Measurements from ENCODE around the gene PSMD14.

PSMD14 gene

DNA sequence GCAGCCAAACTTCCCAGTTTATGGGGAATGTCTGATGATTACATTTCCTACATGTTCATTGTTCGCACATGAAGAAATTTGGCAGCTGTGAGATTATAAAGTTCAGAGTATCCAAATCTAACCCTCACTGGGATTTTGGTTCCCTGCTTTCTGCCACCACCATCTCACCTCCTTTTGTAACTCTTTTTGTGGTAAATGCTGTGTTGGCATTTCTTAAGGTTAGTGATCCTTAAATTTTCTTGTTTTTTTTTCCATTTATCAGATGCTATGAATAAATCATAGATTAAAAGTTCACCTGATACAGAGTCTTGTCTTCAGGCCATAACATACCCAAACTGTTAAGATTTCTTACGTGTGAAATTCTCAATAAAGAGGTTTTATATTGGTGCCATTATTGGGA is 99.4 kb downstream of the PSMD14 start:
- Histone ChIP-seq H2BK12ac (ENCODE audit: low read length in 2 of 2) (no peak overlapping the region), H3K79me1 (replicated peaks; ENCODE audit: low read length, poor library complexity, severe bottlenecking) (peaks cover 3% of the 10 kb centered on the region), H3K23ac (ENCODE audit: low read length in 2 of 2) (no peak overlapping the region), H3K27ac (ENCODE audit: low read length, poor library complexity, severe bottlenecking) (no peak overlapping the region), H3K4me1 (ENCODE audit: control insufficient read depth, insufficient read depth, low read depth, low read length) (no peaks in the 10 kb centered on the region), H3K4ac (ENCODE audit: low read depth in 1 of 2, low read length in 2 of 2) (no peak overlapping the region), H3K4me3 (ENCODE audit: insufficient read depth in 1 of 2, low read depth in 1 of 2, low read length in 2 of 2) (no peak overlapping the region), H2AFZ (ENCODE audit: low read depth, low read length) (no peak overlapping the region), H3K9me3 (ENCODE audit: control insufficient read depth, low read length) (peaks cover 5% of the 10 kb centered on the region), H3K14ac (ENCODE audit: low read length in 2 of 2) (no peak overlapping the region), H4K8ac (ENCODE audit: low read length) (no peak overlapping the region), H3K9ac (ENCODE audit: low read length) (no peak overlapping the region), H3K4me2 (ENCODE audit: low read length, poor library complexity, severe bottlenecking) (no peak overlapping the region), H3K27me3 (ENCODE audit: control insufficient read depth in 1 of 2, insufficient read depth in 1 of 2, low read length in 2 of 2) (no peaks in the 10 kb centered on the region), H2BK5ac (ENCODE audit: low read depth, low read length, poor library complexity, severe bottlenecking) (no peak overlapping the region), H4K91ac (ENCODE audit: low read length) (no peak overlapping the region), H2AK5ac (ENCODE audit: low read length, severe bottlenecking) (no peak overlapping the region), H2BK15ac (ENCODE audit: low read depth, poor library complexity, severe bottlenecking) (no peak overlapping the region), H2BK120ac (ENCODE audit: low read depth, low read length) (no peak overlapping the region), H3K18ac (ENCODE audit: low read depth in 1 of 2, low read length in 2 of 2) (no peak overlapping the region), H3K36me3 (ENCODE audit: control insufficient read depth in 1 of 2, insufficient read depth in 2 of 2, low read depth in 1 of 2, low read length in 2 of 2) (peaks cover 0 to 42% of the 10 kb centered on the region in 2 experiments)
- WGBS = no CpG with 5 or more reads among the region's 2 CpGs
- no peak for DNase-seq

- Histone ChIP-seq H3K23ac (ENCODE audit: low read length in 2 of 2) (no peak overlapping the region), H3K4me1 (ENCODE audit: control insufficient read depth, insufficient read depth, low read depth, low read length) (peaks cover 3% of the 10 kb centered on the region), H2AFZ (ENCODE audit: low read depth, low read length) (no peak overlapping the region), H3K36me3 (ENCODE audit: control insufficient read depth in 1 of 2, insufficient read depth in 2 of 2, low read depth in 1 of 2, low read length in 2 of 2) (peaks cover 0 to 27% of the 10 kb centered on the region in 2 experiments), H3K9ac (ENCODE audit: low read length) (no peak overlapping the region), H2BK12ac (ENCODE audit: low read length in 2 of 2) (no peak overlapping the region), H3K79me1 (replicated peaks; ENCODE audit: low read length, poor library complexity, severe bottlenecking) (peaks cover under 1% of the 10 kb centered on the region), H2BK120ac (ENCODE audit: low read depth, low read length) (no peak overlapping the region), H3K9me3 (ENCODE audit: control insufficient read depth, low read length) (no peaks in the 10 kb centered on the region), H2BK5ac (ENCODE audit: low read depth, low read length, poor library complexity, severe bottlenecking) (no peak overlapping the region), H3K4me3 (ENCODE audit: insufficient read depth in 1 of 2, low read depth in 1 of 2, low read length in 2 of 2) (no peak overlapping the region), H2AK5ac (ENCODE audit: low read length, severe bottlenecking) (no peak overlapping the region), H3K4ac (ENCODE audit: low read depth in 1 of 2, low read length in 2 of 2) (no peak overlapping the region), H4K8ac (ENCODE audit: low read length) (no peak overlapping the region), H3K27ac (ENCODE audit: low read length, poor library complexity, severe bottlenecking) (no peak overlapping the region), H3K4me2 (ENCODE audit: low read length, poor library complexity, severe bottlenecking) (no peak overlapping the region), H4K91ac (ENCODE audit: low read length) (no peak overlapping the region), H3K27me3 (ENCODE audit: control insufficient read depth in 1 of 2, insufficient read depth in 1 of 2, low read length in 2 of 2) (peaks cover 0 to 4% of the 10 kb centered on the region in 2 experiments), H2BK15ac (ENCODE audit: low read depth, poor library complexity, severe bottlenecking) (no peak overlapping the region), H3K18ac (ENCODE audit: low read depth in 1 of 2, low read length in 2 of 2) (no peak overlapping the region), H3K14ac (ENCODE audit: low read length in 2 of 2) (no peak overlapping the region)
- no peak for DNase-seq
- WGBS = 100% methylated on average over 1 of the region's 1 CpG
These were observed 101.2 kb downstream of the PSMD14 start for GRCh38 chr2:161409308-161409907.

GRCh38 chr2:161412346-161412745 is 104.1 kb downstream of the PSMD14 start:
- no peak overlapping the region for H2AFZ ChIP-seq (ENCODE audit: low read depth, low read length)

DNA sequence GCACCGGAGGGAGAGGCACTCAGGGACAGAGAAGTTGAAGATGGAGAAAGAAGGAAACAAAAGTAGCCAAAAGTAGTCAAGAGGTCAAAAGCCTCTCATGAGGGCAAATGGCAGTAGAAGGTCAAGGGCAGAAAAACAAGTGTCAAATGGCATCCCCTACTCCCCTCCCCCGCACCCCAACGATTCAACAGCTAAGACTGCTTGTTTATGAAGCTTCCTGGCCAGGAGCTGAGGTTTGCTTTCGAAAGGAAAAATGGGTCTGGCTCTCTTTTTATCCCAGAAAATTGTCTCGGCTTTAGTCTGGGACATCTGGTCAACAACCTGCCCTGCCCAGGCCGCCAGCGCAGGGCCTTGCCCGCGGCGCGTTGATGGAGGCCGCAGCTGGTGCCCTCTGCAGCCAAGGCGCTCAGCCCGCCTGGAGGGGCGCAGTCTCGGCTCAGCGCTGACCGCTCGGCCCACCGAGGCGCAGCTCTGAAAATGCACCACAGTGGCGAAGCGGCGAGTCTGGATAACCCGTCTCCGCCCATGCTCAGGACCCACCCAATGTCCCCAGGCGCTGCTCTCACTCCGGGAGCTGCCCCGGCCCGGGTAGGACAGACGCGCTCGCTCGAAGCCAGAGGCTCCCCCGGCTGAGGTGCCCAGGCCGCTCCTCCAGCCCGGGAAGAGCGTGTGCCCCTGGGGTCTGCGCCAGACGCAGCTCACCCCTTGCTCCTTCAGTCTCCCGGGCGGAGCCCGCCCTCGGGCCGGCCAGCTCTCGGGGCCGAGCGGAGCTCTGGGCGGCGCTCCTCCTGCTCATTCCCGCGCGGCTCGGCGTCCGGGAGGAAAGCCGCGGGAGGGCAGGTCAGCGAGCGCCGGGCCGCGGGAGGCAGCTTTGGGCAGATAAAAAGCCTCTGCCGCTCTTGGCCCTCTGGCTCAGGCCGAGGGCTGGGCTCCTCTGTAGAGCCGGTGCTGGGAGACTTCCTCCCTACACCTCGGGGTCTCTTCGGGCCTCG is 106.1 kb downstream of the PSMD14 start:
- peak overlapping the region; percentile 81 for H2AFZ ChIP-seq (ENCODE audit: low read depth, low read length)
- under 1% methylated on average over 62 of the region's 69 CpGs for WGBS
- no peak overlapping the region for H4K91ac ChIP-seq (ENCODE audit: low read length)
- H2AK5ac ChIP-seq (ENCODE audit: low read length, severe bottlenecking) = no peak overlapping the region
- peak overlapping the region in 1 of 2 experiments; percentile 11 for H3K14ac ChIP-seq (ENCODE audit: low read length in 2 of 2)
- H3K18ac ChIP-seq (ENCODE audit: low read depth in 1 of 2, low read length in 2 of 2) = peak overlapping the region in 1 of 2 experiments; percentile 15
- peak overlapping the region; percentile 55 to 77 for H3K4me3 ChIP-seq (ENCODE audit: insufficient read depth in 1 of 2, low read depth in 1 of 2, low read length in 2 of 2)
- H2BK15ac ChIP-seq (ENCODE audit: low read depth, poor library complexity, severe bottlenecking) = no peak overlapping the region
- peak overlapping the region; percentile 98 for H3K4me2 ChIP-seq (ENCODE audit: low read length, poor library complexity, severe bottlenecking)
- H3K4me1 ChIP-seq (ENCODE audit: control insufficient read depth, insufficient read depth, low read depth, low read length) = peaks cover 25% of the 10 kb centered on the region
- H3K36me3 ChIP-seq (ENCODE audit: control insufficient read depth in 1 of 2, insufficient read depth in 2 of 2, low read depth in 1 of 2, low read length in 2 of 2) = peaks cover 0 to 14% of the 10 kb centered on the region in 2 experiments
- H3K9me3 ChIP-seq (ENCODE audit: control insufficient read depth, low read length) = no peaks in the 10 kb centered on the region
- peak overlapping the region; percentile 33 for H3K27ac ChIP-seq (ENCODE audit: low read length, poor library complexity, severe bottlenecking)
- H2BK120ac ChIP-seq (ENCODE audit: low read depth, low read length) = no peak overlapping the region
- no peak overlapping the region for H4K8ac ChIP-seq (ENCODE audit: low read length)
- H3K4ac ChIP-seq (ENCODE audit: low read depth in 1 of 2, low read length in 2 of 2) = no peak overlapping the region
- peaks cover 47 to 48% of the 10 kb centered on the region in 2 experiments for H3K27me3 ChIP-seq (ENCODE audit: control insufficient read depth in 1 of 2, insufficient read depth in 1 of 2, low read length in 2 of 2)
- peak overlapping the region; percentile 65 for H3K9ac ChIP-seq (ENCODE audit: low read length)
- H3K79me1 ChIP-seq (replicated peaks; ENCODE audit: low read length, poor library complexity, severe bottlenecking) = no peaks in the 10 kb centered on the region
- peak overlapping the region in 1 of 2 experiments; percentile 6 for H2BK12ac ChIP-seq (ENCODE audit: low read length in 2 of 2)
- no peak overlapping the region for H2BK5ac ChIP-seq (ENCODE audit: low read depth, low read length, poor library complexity, severe bottlenecking)
- peak; percentile 51 for DNase-seq
- no peak overlapping the region for H3K23ac ChIP-seq (ENCODE audit: low read length in 2 of 2)

More at GRCh38 chr2:161412346-161412745, 104.1 kb downstream of the PSMD14 start:
- Histone ChIP-seq H4K91ac (ENCODE audit: low read length) (no peak overlapping the region), H3K79me1 (replicated peaks; ENCODE audit: low read length, poor library complexity, severe bottlenecking) (no peaks in the 10 kb centered on the region), H3K9ac (ENCODE audit: low read length) (no peak overlapping the region), H3K9me3 (ENCODE audit: control insufficient read depth, low read length) (no peaks in the 10 kb centered on the region), H2BK5ac (ENCODE audit: low read depth, low read length, poor library complexity, severe bottlenecking) (no peak overlapping the region), H3K4ac (ENCODE audit: low read depth in 1 of 2, low read length in 2 of 2) (no peak overlapping the region), H3K4me3 (ENCODE audit: insufficient read depth in 1 of 2, low read depth in 1 of 2, low read length in 2 of 2) (no peak overlapping the region), H3K27ac (ENCODE audit: low read length, poor library complexity, severe bottlenecking) (no peak overlapping the region), H3K18ac (ENCODE audit: low read depth in 1 of 2, low read length in 2 of 2) (no peak overlapping the region), H3K4me1 (ENCODE audit: control insufficient read depth, insufficient read depth, low read depth, low read length) (peaks cover 19% of the 10 kb centered on the region), H2BK15ac (ENCODE audit: low read depth, poor library complexity, severe bottlenecking) (no peak overlapping the region), H3K27me3 (ENCODE audit: control insufficient read depth in 1 of 2, insufficient read depth in 1 of 2, low read length in 2 of 2) (peaks cover 27 to 30% of the 10 kb centered on the region in 2 experiments), H3K14ac (ENCODE audit: low read length in 2 of 2) (no peak overlapping the region), H3K36me3 (ENCODE audit: control insufficient read depth in 1 of 2, insufficient read depth in 2 of 2, low read depth in 1 of 2, low read length in 2 of 2) (peaks cover 0 to 23% of the 10 kb centered on the region in 2 experiments), H2AK5ac (ENCODE audit: low read length, severe bottlenecking) (no peak overlapping the region), H4K8ac (ENCODE audit: low read length) (no peak overlapping the region), H3K4me2 (ENCODE audit: low read length, poor library complexity, severe bottlenecking) (no peak overlapping the region), H2BK120ac (ENCODE audit: low read depth, low read length) (no peak overlapping the region), H3K23ac (ENCODE audit: low read length in 2 of 2) (no peak overlapping the region), H2BK12ac (ENCODE audit: low read length in 2 of 2) (no peak overlapping the region)
- no peak for DNase-seq
